Right cardiac atrium (tissue), 5 donors: ENCODE data around the gene ARHGAP10. TPM values are rescaled to one million over a fixed set of nuclear protein-coding genes. Genes with fewer than 3 reads are reported as not detected.
A peak's percentile ranks its signal among the peaks of the same experiment; 100 is the strongest.
"Not testable (repeated sequence)": the region's sequence is repeated elsewhere in the genome, so short reads cannot be mapped to it uniquely, and the experiment has no call there.

Experiments
- ATAC-seq, 2 donors: fragments of 200-7000 bp; cut with Tn5 transposase; one replicate each; pipeline versions ENCODE4 v1.8.0 to v1.9.1; 2020; ENCODE audit warnings: moderate library complexity in 2 of 2, mild to moderate bottlenecking in 1 of 2
- DNase-seq, 3 donors: peaks; one replicate each; pipeline ENCODE4 v3.0.0-alpha.2; 2020
- H3K27ac ChIP-seq: one replicate; pipeline ENCODE4 v1.5.1; 2013; ENCODE audit warnings: mild to moderate bottlenecking, low read length, control low read depth, moderate library complexity
- H3K27me3 ChIP-seq: one replicate; pipeline ENCODE4 v1.6.1; 2013; ENCODE audit not compliant: control insufficient read depth, insufficient read depth
- H3K4me1 ChIP-seq: one replicate; pipeline ENCODE4 v1.6.1; 2013; ENCODE audit warnings: low read length; ENCODE audit not compliant: control insufficient read depth, insufficient read depth
- H3K4me3 ChIP-seq: one replicate; pipeline ENCODE4 v1.5.1; 2013; ENCODE audit warnings: low read length, control low read depth
- H3K9me3 ChIP-seq: one replicate; pipeline ENCODE4 v1.6.1; 2013; ENCODE audit warnings: low read length; ENCODE audit not compliant: control insufficient read depth
- WGBS: extraction: QIAGEN DNeasy Blood & Tissue Kit; methylation state at CpG from one replicate; pipeline ENCODE4 v1.1.7; 2013; 5-methylcytosine and 5-hydroxymethylcytosine counted together
- intact Hi-C, 4 donors: fragments of 100-400 bp; cut with DNase I; formaldehyde crosslinking; loops; one replicate each; pipeline versions ENCODE4 v1.11.0 to v1.14.0; 2022 to 2023
- polyA plus RNA-seq: library from polyadenylated mRNA; stranded (reverse); fragments of 200-250 nt; gene quantifications from one replicate; pipeline ENCODE4 v1.2.3, GENCODE V29; 2013
- total RNA-seq, 4 donors: library from RNA; stranded (reverse); fragmentation: NEBNext Ultra II Directional; extraction: Animal tissue kit (Norgen Biotek cat#: 25700); gene quantifications; one replicate each; pipeline ENCODE4 v1.2.1, GENCODE V29; 2021
- donor health status: healthy with polysubstance abuse.
- donor health status: DM: no; HTN: yes; CAD: no.
- donor health status: DM: no; HTN: no; CAD: no.
- donor health status: DM: no; HTN: yes; CAD: no; lungs with severe emphysema.
- donor health status: DM: yes; HTN: yes; CAD: no.

The ARHGAP10 gene
- total and polyA plus RNA-seq, 5 donors: 36.7 to 54.1 (median 47.3) TPM

- ATAC-seq (peak; percentile 87 to 91), DNase-seq (peak; percentile 92 to 97 (median 93))
- no peaks in the 10 kb centered on the region for H3K9me3 ChIP-seq
- H3K27ac ChIP-seq: no peak overlapping the region
- no peak overlapping the region for H3K4me3 ChIP-seq
- WGBS: 26% methylated on average over 2 of the region's 2 CpGs
- H3K4me1 ChIP-seq: peaks cover 3% of the 10 kb centered on the region
- intact Hi-C loops: loop anchor here (1.0 to 10.0 kb wide), 3 partner anchors 132 to 158 kb away; partner anchors contain the start of gene ARHGAP10 (in 1 of the 4)
- no peaks in the 10 kb centered on the region for H3K27me3 ChIP-seq
Observed at GRCh38 chr4:147866532-147867271, 134.8 kb downstream of the ARHGAP10 start.

- 56% methylated on average over 5 of the region's 5 CpGs for WGBS
- no peak overlapping the region for H3K27ac ChIP-seq
- H3K27me3 ChIP-seq: no peaks in the 10 kb centered on the region
- H3K4me3 ChIP-seq: no peak overlapping the region
- intact Hi-C loops: no loop called here
- H3K9me3 ChIP-seq: no peaks in the 10 kb centered on the region
- ATAC-seq (no peak), DNase-seq (no peak)
- no peaks in the 10 kb centered on the region for H3K4me1 ChIP-seq
Observed at GRCh38 chr4:147874109-147874508, 142.2 kb downstream of the ARHGAP10 start.

- no peak for DNase-seq
- H3K4me3 ChIP-seq: no peak overlapping the region
- H3K27me3 ChIP-seq: no peaks in the 10 kb centered on the region
- H3K9me3 ChIP-seq: no peaks in the 10 kb centered on the region
- intact Hi-C loops: no loop called here
- ATAC-seq: peak in 1 of 2 donors; percentile 26
- no peak overlapping the region for H3K27ac ChIP-seq
- H3K4me1 ChIP-seq: no peaks in the 10 kb centered on the region
Observed at GRCh38 chr4:147877308-147877771, 145.5 kb downstream of the ARHGAP10 start.

- WGBS: 99% methylated on average over 1 of the region's 1 CpG
- DNase-seq (no peak), ATAC-seq (no peak)
- Histone ChIP-seq H3K27me3 (no peaks in the 10 kb centered on the region), H3K9me3 (no peaks in the 10 kb centered on the region), H3K4me3 (no peak overlapping the region), H3K27ac (no peak overlapping the region), H3K4me1 (no peaks in the 10 kb centered on the region)
- intact Hi-C loops: no loop called here
Observed at GRCh38 chr4:147879676-147880075, 147.8 kb downstream of the ARHGAP10 start.

- no peak overlapping the region for H3K4me3 ChIP-seq
- no peaks in the 10 kb centered on the region for H3K4me1 ChIP-seq
- H3K27ac ChIP-seq: no peak overlapping the region
- H3K9me3 ChIP-seq: no peaks in the 10 kb centered on the region
- DNase-seq: no peak
- ATAC-seq: no peak
- H3K27me3 ChIP-seq: no peaks in the 10 kb centered on the region
- 97% methylated on average over 3 of the region's 3 CpGs for WGBS
- intact Hi-C loops: no loop called here
Observed at GRCh38 chr4:147880511-147880910, 148.6 kb downstream of the ARHGAP10 start.

- no peak overlapping the region for H3K4me3 ChIP-seq
- 76% methylated on average over 2 of the region's 2 CpGs for WGBS
- intact Hi-C loops: no loop called here
- no peak for DNase-seq
- no peaks in the 10 kb centered on the region for H3K4me1 ChIP-seq
- no peaks in the 10 kb centered on the region for H3K27me3 ChIP-seq
- H3K9me3 ChIP-seq: no peaks in the 10 kb centered on the region
- no peak overlapping the region for H3K27ac ChIP-seq
- ATAC-seq: peak in 1 of 2 donors; percentile 44
Observed at GRCh38 chr4:147884536-147884935, 152.6 kb downstream of the ARHGAP10 start.

GRCh38 chr4:147885216-147885615 lies 153.3 kb downstream of the ARHGAP10 start:
- H3K27ac ChIP-seq, H3K27me3 ChIP-seq, H3K4me1 ChIP-seq, H3K9me3 ChIP-seq, H3K4me3 ChIP-seq, intact Hi-C loops, ATAC-seq, DNase-seq: not testable (repeated sequence)
- WGBS: 100% methylated on average over 1 of the region's 1 CpG

GRCh38 chr4:147891476-147892115 lies 159.7 kb downstream of the ARHGAP10 start:
- no peak for DNase-seq
- intact Hi-C loops: no loop called here
- peak in 1 of 2 donors; percentile 38 for ATAC-seq
- no peaks in the 10 kb centered on the region for H3K4me1 ChIP-seq
- WGBS: 71% methylated on average over 6 of the region's 6 CpGs
- no peak overlapping the region for H3K4me3 ChIP-seq
- no peak overlapping the region for H3K27ac ChIP-seq
- no peaks in the 10 kb centered on the region for H3K27me3 ChIP-seq
- no peaks in the 10 kb centered on the region for H3K9me3 ChIP-seq

GRCh38 chr4:147899512-147899911 lies 167.6 kb downstream of the ARHGAP10 start:
- H3K4me1 ChIP-seq: no peaks in the 10 kb centered on the region
- ATAC-seq (no peak), DNase-seq (no peak)
- intact Hi-C loops: no loop called here
- no peak overlapping the region for H3K4me3 ChIP-seq
- no peaks in the 10 kb centered on the region for H3K9me3 ChIP-seq
- no peaks in the 10 kb centered on the region for H3K27me3 ChIP-seq
- no peak overlapping the region for H3K27ac ChIP-seq
- 57% methylated on average over 2 of the region's 2 CpGs for WGBS

GRCh38 chr4:147901388-147901787 lies 169.5 kb downstream of the ARHGAP10 start:
- Histone ChIP-seq H3K27ac (no peak overlapping the region), H3K27me3 (no peaks in the 10 kb centered on the region), H3K4me3 (no peak overlapping the region), H3K9me3 (no peaks in the 10 kb centered on the region), H3K4me1 (no peaks in the 10 kb centered on the region)
- DNase-seq (no peak), ATAC-seq (no peak)
- intact Hi-C loops: no loop called here
- 29% methylated on average over 2 of the region's 2 CpGs for WGBS

GRCh38 chr4:147901916-147902315 lies 170.0 kb downstream of the ARHGAP10 start:
- intact Hi-C loops: no loop called here
- H3K27me3 ChIP-seq: no peaks in the 10 kb centered on the region
- no peaks in the 10 kb centered on the region for H3K4me1 ChIP-seq
- DNase-seq: no peak
- WGBS: 83% methylated on average over 2 of the region's 2 CpGs
- H3K9me3 ChIP-seq: no peaks in the 10 kb centered on the region
- no peak overlapping the region for H3K27ac ChIP-seq
- no peak for ATAC-seq
- H3K4me3 ChIP-seq: no peak overlapping the region
